ENCODE results near the gene PRRG2.

The PRRG2 gene

GRCh38 chr19:49544154-49544553, 37.0 kb upstream of the PRRG2 start:
- Histone ChIP-seq H3F3A (ENCODE audit: low read depth) (no peaks in the 10 kb centered on the region), H3K36me3 (ENCODE audit: insufficient read depth, low read length) (no peaks in the 10 kb centered on the region), H3K4me3 (ENCODE audit: low read length, poor library complexity, severe bottlenecking) (no peak overlapping the region), H2AFZ (ENCODE audit: low read length) (no peak overlapping the region), H3K79me2 (ENCODE audit: insufficient read depth, low read length) (no peaks in the 10 kb centered on the region), H3K4me1 (ENCODE audit: insufficient read depth, low read length, poor library complexity, severe bottlenecking) (no peaks in the 10 kb centered on the region), H3K4me2 (ENCODE audit: low read depth, low read length, poor library complexity, severe bottlenecking) (no peak overlapping the region), H3K9ac (ENCODE audit: low read depth, low read length, poor library complexity, severe bottlenecking) (no peak overlapping the region), H4K20me1 (ENCODE audit: insufficient read depth, low read length, poor library complexity, severe bottlenecking) (no peaks in the 10 kb centered on the region), H3K9me2 (replicated peaks; ENCODE audit: low read depth, low read length) (no peaks in the 10 kb centered on the region), H3K27me3 (ENCODE audit: insufficient read depth, low read length, poor library complexity, severe bottlenecking) (no peaks in the 10 kb centered on the region), H3K9me3 (ENCODE audit: insufficient read depth, low read depth, low read length) (no peaks in the 10 kb centered on the region)
- TF ChIP-seq, protein P1, sequence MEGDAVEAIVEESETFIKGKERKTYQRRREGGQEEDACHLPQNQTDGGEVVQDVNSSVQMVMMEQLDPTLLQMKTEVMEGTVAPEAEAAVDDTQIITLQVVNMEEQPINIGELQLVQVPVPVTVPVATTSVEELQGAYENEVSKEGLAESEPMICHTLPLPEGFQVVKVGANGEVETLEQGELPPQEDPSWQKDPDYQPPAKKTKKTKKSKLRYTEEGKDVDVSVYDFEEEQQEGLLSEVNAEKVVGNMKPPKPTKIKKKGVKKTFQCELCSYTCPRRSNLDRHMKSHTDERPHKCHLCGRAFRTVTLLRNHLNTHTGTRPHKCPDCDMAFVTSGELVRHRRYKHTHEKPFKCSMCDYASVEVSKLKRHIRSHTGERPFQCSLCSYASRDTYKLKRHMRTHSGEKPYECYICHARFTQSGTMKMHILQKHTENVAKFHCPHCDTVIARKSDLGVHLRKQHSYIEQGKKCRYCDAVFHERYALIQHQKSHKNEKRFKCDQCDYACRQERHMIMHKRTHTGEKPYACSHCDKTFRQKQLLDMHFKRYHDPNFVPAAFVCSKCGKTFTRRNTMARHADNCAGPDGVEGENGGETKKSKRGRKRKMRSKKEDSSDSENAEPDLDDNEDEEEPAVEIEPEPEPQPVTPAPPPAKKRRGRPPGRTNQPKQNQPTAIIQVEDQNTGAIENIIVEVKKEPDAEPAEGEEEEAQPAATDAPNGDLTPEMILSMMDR (conservative IDR thresholded peaks at IDR 0.05; ENCODE audit: low read length), result no peak
- no peak for TF ChIP-seq EZH2phosphoT487 (IDR thresholded peaks at IDR 0.05; ENCODE audit: borderline replicate concordance)

- Histone ChIP-seq H3K9me3 (ENCODE audit: insufficient read depth, low read depth, low read length) (no peaks in the 10 kb centered on the region), H3K9me2 (replicated peaks; ENCODE audit: low read depth, low read length) (no peaks in the 10 kb centered on the region), H3K36me3 (ENCODE audit: insufficient read depth, low read length) (no peaks in the 10 kb centered on the region), H3K79me2 (ENCODE audit: insufficient read depth, low read length) (no peaks in the 10 kb centered on the region), H4K20me1 (ENCODE audit: insufficient read depth, low read length, poor library complexity, severe bottlenecking) (no peaks in the 10 kb centered on the region), H3F3A (ENCODE audit: low read depth) (no peaks in the 10 kb centered on the region), H3K4me2 (ENCODE audit: low read depth, low read length, poor library complexity, severe bottlenecking) (peak overlapping the region; percentile 33), H3K4me1 (ENCODE audit: insufficient read depth, low read length, poor library complexity, severe bottlenecking) (no peaks in the 10 kb centered on the region), H3K27me3 (ENCODE audit: insufficient read depth, low read length, poor library complexity, severe bottlenecking) (no peaks in the 10 kb centered on the region), H3K4me3 (ENCODE audit: low read length, poor library complexity, severe bottlenecking) (no peak overlapping the region), H3K9ac (ENCODE audit: low read depth, low read length, poor library complexity, severe bottlenecking) (no peak overlapping the region), H2AFZ (ENCODE audit: low read length) (peak overlapping the region; percentile 74; the same call in 1 of the 2 replicates)
- TF ChIP-seq, protein P1 (conservative IDR thresholded peaks at IDR 0.05; ENCODE audit: low read length), result peak; percentile 92
- no peak for TF ChIP-seq EZH2phosphoT487 (IDR thresholded peaks at IDR 0.05; ENCODE audit: borderline replicate concordance)
Measured at GRCh38 chr19:49546825-49547565, 34.1 kb upstream of the PRRG2 start.

DNA sequence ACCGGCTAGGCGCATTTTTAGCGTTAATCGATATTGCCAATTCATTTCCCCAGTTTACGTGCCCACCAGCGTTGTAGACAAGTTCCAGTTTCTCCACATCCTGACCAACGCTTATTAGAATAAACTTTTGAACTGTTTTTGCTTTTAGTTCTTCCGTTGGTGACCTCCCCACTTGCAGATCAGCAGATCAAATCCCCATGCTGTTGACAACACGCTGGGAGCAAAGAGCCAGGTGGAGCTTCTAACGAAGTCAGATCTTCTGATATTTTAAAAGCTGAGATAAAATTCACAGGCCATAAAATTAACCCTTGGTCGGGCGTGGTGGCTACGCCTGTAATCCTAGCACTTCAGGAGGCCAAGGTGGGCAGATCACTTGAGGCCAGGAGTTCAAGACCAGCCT, 32.1 kb upstream of the PRRG2 start:
- Histone ChIP-seq H3K9ac (ENCODE audit: low read depth, low read length, poor library complexity, severe bottlenecking) (no peak overlapping the region), H3K9me3 (ENCODE audit: insufficient read depth, low read depth, low read length) (no peaks in the 10 kb centered on the region), H3K4me1 (ENCODE audit: insufficient read depth, low read length, poor library complexity, severe bottlenecking) (no peaks in the 10 kb centered on the region), H3K9me2 (replicated peaks; ENCODE audit: low read depth, low read length) (no peaks in the 10 kb centered on the region), H3K4me3 (ENCODE audit: low read length, poor library complexity, severe bottlenecking) (no peak overlapping the region), H3K36me3 (ENCODE audit: insufficient read depth, low read length) (no peaks in the 10 kb centered on the region), H3K79me2 (ENCODE audit: insufficient read depth, low read length) (no peaks in the 10 kb centered on the region), H3F3A (ENCODE audit: low read depth) (no peaks in the 10 kb centered on the region), H3K4me2 (ENCODE audit: low read depth, low read length, poor library complexity, severe bottlenecking) (no peak overlapping the region), H2AFZ (ENCODE audit: low read length) (no peak overlapping the region), H4K20me1 (ENCODE audit: insufficient read depth, low read length, poor library complexity, severe bottlenecking) (no peaks in the 10 kb centered on the region), H3K27me3 (ENCODE audit: insufficient read depth, low read length, poor library complexity, severe bottlenecking) (no peaks in the 10 kb centered on the region)
- TF ChIP-seq EZH2phosphoT487 (IDR thresholded peaks at IDR 0.05; ENCODE audit: borderline replicate concordance), result no peak
- TF ChIP-seq, protein P1 (conservative IDR thresholded peaks at IDR 0.05; ENCODE audit: low read length), result no peak
